Measurements from ENCODE around the gene TNS4. TPM values are rescaled to one million over a fixed set of nuclear protein-coding genes. Genes with fewer than 3 reads are reported as not detected.

Gene TNS4
- polyA plus RNA-seq, 4 donors = 3.0 TPM; not detected in 3

DNA sequence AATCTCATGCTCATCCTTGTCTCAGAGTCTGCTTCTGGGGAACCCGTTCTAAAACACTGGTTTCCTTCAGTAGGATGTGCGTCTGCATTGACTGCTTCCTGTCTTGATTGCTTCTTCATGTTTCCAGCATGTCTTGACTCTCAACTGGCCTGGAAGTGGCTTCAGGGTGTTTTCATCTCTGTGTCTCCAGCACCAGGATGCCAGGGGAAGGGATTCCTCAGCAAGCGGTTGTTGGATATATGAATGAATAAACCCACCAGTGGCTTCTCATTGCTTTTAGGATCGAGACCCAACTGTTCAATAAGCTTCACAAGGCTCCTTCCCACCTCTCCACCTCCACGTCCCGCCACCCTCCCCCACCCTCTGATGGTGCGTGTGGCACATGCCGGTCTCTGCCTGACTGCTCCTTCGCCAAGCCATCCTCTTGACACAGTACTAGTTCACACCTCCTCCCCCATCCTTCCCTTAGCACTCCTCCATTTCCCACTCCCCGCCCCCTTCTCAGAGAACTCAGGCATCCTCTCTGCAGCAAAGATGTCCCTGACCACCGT, 14.1 kb upstream of the TNS4 start:
- Histone ChIP-seq H3K4me3 (ENCODE audit: low read depth in 1 of 3, low read length in 3 of 3) (no peak overlapping the region), H3K4me1 (ENCODE audit: control insufficient read depth in 3 of 3, insufficient read depth in 2 of 3, low read depth in 1 of 3, low read length in 2 of 3) (peaks cover 3 to 6% (median 5%) of the 10 kb centered on the region in 3 donors), H3K9me3 (ENCODE audit: control insufficient read depth in 2 of 2, insufficient read depth in 1 of 2, low read depth in 1 of 2, low read length in 1 of 2) (no peaks in the 10 kb centered on the region), H3K36me3 (ENCODE audit: control insufficient read depth in 3 of 3, insufficient read depth in 2 of 3, low read depth in 1 of 3, low read length in 3 of 3) (no peaks in the 10 kb centered on the region), H3K27me3 (ENCODE audit: control insufficient read depth in 3 of 3, insufficient read depth in 3 of 3, low read length in 3 of 3) (no peaks in the 10 kb centered on the region), H3K27ac (ENCODE audit: low read depth in 1 of 3, low read length in 2 of 3) (no peak overlapping the region)
- FAIRE-seq (no peak), DNase-seq (no peak)
- WGBS, 3 donors = 67 to 88% (median 72%) methylated on average over 11 of the region's 11 CpGs

DNA sequence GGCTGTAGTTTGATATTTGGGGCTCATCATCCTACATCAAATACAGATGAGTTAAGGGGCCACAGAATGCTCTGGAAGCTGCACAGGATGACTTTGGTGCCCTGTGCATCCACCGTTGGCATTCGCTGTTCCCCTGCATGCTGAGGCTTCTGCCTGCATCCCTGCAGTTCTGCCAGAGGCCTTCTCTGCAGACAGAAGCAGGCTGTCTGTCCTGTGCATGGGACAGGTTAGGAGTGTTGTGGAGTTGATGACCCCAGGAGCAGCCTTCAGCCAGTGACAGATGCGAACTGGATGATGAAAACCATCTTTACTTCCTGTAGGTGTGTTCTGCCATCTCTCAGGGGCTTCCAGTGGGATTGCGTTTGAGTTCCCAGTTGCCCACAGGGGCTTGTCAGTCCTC, 13.6 kb upstream of the TNS4 start:
- Histone ChIP-seq H3K36me3 (ENCODE audit: control insufficient read depth in 3 of 3, insufficient read depth in 2 of 3, low read depth in 1 of 3, low read length in 3 of 3) (no peaks in the 10 kb centered on the region), H3K27ac (ENCODE audit: low read depth in 1 of 3, low read length in 2 of 3) (no peak overlapping the region), H3K4me1 (ENCODE audit: control insufficient read depth in 3 of 3, insufficient read depth in 2 of 3, low read depth in 1 of 3, low read length in 2 of 3) (peaks cover 3 to 6% (median 5%) of the 10 kb centered on the region in 3 donors), H3K27me3 (ENCODE audit: control insufficient read depth in 3 of 3, insufficient read depth in 3 of 3, low read length in 3 of 3) (no peaks in the 10 kb centered on the region), H3K4me3 (ENCODE audit: low read depth in 1 of 3, low read length in 3 of 3) (no peak overlapping the region), H3K9me3 (ENCODE audit: control insufficient read depth in 2 of 2, insufficient read depth in 1 of 2, low read depth in 1 of 2, low read length in 1 of 2) (no peaks in the 10 kb centered on the region)
- FAIRE-seq (no peak), DNase-seq (no peak)
- 86 to 92% (median 89%) methylated on average over 4 of the region's 4 CpGs for WGBS, 3 donors

DNA sequence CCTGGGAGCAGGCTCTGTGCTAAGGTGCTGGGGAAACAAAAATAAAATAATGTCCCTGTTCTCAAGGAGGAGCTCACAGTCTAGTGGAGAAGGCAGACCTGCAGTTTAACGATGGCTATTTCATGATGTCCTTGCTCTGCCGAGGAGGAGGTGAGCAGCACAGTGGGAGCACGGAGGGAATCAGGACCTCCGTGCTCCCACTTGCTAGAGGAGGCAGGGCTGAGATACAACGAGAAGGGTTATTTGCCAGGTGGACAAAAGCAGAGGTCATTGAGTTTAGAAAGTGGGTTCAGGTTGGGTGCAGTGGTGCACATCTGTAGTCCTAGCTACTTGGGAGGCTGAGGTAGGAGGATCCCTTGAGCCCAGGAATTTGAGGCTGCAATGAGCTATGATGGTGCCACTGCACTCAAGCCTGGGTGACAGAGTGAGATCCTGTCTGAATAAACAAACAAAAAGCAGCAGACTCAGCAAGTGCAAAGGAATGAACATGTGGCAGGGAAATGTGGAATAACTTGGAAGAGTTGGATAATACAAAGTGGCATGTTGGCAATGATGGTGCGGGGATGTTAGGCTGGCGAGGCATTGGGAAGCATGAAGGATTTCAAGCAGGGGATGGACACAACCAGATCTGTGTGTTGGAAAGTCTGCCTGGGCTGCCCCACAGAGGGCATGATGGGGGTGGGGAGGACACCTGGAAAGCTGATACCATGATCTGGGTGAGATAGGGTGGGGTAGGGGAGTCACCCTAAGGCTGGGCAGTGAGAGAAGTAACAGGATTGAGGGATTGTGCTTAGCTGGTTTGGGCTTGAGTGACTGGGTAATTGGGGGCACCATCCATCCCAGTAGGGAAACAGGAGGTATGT, 12.8 kb upstream of the TNS4 start:
- DNase-seq (no peak), FAIRE-seq (no peak)
- Histone ChIP-seq H3K36me3 (ENCODE audit: control insufficient read depth in 3 of 3, insufficient read depth in 2 of 3, low read depth in 1 of 3, low read length in 3 of 3) (no peaks in the 10 kb centered on the region), H3K9me3 (ENCODE audit: control insufficient read depth in 2 of 2, insufficient read depth in 1 of 2, low read depth in 1 of 2, low read length in 1 of 2) (no peaks in the 10 kb centered on the region), H3K4me1 (ENCODE audit: control insufficient read depth in 3 of 3, insufficient read depth in 2 of 3, low read depth in 1 of 3, low read length in 2 of 3) (peaks cover 3 to 6% (median 5%) of the 10 kb centered on the region in 3 donors), H3K27me3 (ENCODE audit: control insufficient read depth in 3 of 3, insufficient read depth in 3 of 3, low read length in 3 of 3) (no peaks in the 10 kb centered on the region), H3K27ac (ENCODE audit: low read depth in 1 of 3, low read length in 2 of 3) (no peak overlapping the region), H3K4me3 (ENCODE audit: low read depth in 1 of 3, low read length in 3 of 3) (no peak overlapping the region)
- WGBS, 3 donors = 88 to 95% (median 94%) methylated on average over 7 of the region's 7 CpGs

DNA sequence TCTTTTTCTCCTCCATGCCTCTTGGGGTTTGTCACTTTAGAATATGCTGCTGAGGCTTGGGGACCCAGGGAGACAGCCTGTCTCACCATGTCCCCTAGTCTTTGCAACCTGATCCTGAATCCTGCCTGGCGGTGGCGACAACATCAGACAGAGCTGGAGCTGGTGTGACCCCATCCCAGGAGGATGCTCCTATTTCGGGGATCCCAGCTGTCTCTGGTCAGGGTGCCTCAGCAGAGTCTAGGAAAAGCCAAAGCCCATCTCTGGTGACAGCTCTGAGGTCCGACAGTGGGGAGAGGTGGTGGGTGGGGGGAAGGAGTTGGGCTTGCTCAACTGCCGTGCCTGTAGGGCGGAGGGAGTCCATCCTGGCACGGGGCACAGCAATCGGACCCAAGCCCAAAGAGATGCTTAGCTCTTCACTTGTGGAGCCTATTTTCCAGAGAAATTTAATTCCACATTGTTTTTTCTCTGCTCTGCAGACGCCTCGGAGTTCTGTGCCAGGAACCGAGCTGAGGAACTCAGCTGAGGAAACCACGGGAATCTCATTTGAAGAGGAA, 10.3 kb upstream of the TNS4 start:
- WGBS, 3 donors = 75 to 91% (median 88%) methylated on average over 12 of the region's 12 CpGs
- DNase-seq (no peak), FAIRE-seq (no peak)
- no peak overlapping the region for H3K27ac ChIP-seq (ENCODE audit: low read depth in 1 of 3, low read length in 2 of 3)
- H3K27me3 ChIP-seq (ENCODE audit: control insufficient read depth in 3 of 3, insufficient read depth in 3 of 3, low read length in 3 of 3) = no peaks in the 10 kb centered on the region
- no peak overlapping the region for H3K4me3 ChIP-seq (ENCODE audit: low read depth in 1 of 3, low read length in 3 of 3)
- H3K9me3 ChIP-seq (ENCODE audit: control insufficient read depth in 2 of 2, insufficient read depth in 1 of 2, low read depth in 1 of 2, low read length in 1 of 2) = no peaks in the 10 kb centered on the region
- peaks cover 0 to 5% (median 4%) of the 10 kb centered on the region in 3 donors for H3K4me1 ChIP-seq (ENCODE audit: control insufficient read depth in 3 of 3, insufficient read depth in 2 of 3, low read depth in 1 of 3, low read length in 2 of 3)
- H3K36me3 ChIP-seq (ENCODE audit: control insufficient read depth in 3 of 3, insufficient read depth in 2 of 3, low read depth in 1 of 3, low read length in 3 of 3) = no peaks in the 10 kb centered on the region

DNA sequence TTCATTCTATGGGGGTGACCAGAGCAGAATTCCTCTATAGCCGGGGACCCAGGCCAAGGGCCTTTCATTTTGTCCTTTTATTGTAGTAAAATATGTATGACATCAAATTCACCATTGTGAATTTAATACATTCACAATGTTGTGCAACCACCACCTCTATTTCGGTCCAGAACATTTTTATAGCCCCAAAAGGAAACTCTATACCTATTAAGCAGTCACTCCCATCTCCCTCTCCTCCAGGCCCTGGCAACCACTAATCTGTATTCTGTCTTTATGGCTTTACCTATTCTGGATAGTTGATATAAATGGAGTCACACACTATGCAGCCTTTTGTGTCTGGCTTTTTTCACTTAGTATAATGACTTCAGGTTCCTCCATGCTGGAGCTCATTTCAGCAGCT, 9.7 kb upstream of the TNS4 start:
- DNase-seq = no peak
- no peak overlapping the region for H3K4me3 ChIP-seq (ENCODE audit: low read depth in 1 of 3, low read length in 3 of 3)

DNA sequence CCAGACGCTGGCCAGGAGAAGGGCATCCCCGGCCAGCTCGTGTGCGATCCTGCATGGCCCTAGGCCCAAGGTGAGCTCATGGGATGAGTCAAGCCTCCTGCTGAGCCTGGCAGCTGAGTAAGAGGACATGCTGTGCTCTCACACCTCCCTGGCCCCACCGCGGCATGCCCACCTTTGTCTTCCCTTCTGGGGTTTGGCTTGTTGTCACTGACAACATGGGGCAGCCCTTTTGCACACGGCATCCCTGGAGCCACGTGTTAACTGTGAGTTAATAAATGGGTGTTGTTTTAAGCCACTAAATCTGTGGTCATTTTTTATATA, 8.9 kb upstream of the TNS4 start:
- Histone ChIP-seq H3K9me3 (ENCODE audit: control insufficient read depth in 2 of 2, insufficient read depth in 1 of 2, low read depth in 1 of 2, low read length in 1 of 2) (no peaks in the 10 kb centered on the region), H3K4me3 (ENCODE audit: low read depth in 1 of 3, low read length in 3 of 3) (no peak overlapping the region), H3K36me3 (ENCODE audit: control insufficient read depth in 3 of 3, insufficient read depth in 2 of 3, low read depth in 1 of 3, low read length in 3 of 3) (no peaks in the 10 kb centered on the region), H3K27ac (ENCODE audit: low read depth in 1 of 3, low read length in 2 of 3) (no peak overlapping the region), H3K4me1 (ENCODE audit: control insufficient read depth in 3 of 3, insufficient read depth in 2 of 3, low read depth in 1 of 3, low read length in 2 of 3) (no peaks in the 10 kb centered on the region), H3K27me3 (ENCODE audit: control insufficient read depth in 3 of 3, insufficient read depth in 3 of 3, low read length in 3 of 3) (no peaks in the 10 kb centered on the region)
- no peak for FAIRE-seq
- DNase-seq = no peak
- WGBS, 3 donors = 79 to 86% (median 84%) methylated on average over 8 of the region's 8 CpGs

More for the DNA sequence above, 9.7 kb upstream of the TNS4 start:
- peaks cover 0 to under 1% (median 0%) of the 10 kb centered on the region in 3 donors for H3K4me1 ChIP-seq (ENCODE audit: control insufficient read depth in 3 of 3, insufficient read depth in 2 of 3, low read depth in 1 of 3, low read length in 2 of 3)
- no peaks in the 10 kb centered on the region for H3K27me3 ChIP-seq (ENCODE audit: control insufficient read depth in 3 of 3, insufficient read depth in 3 of 3, low read length in 3 of 3)
- no peak for FAIRE-seq
- H3K27ac ChIP-seq (ENCODE audit: low read depth in 1 of 3, low read length in 2 of 3) = no peak overlapping the region
- WGBS, 3 donors = 70 to 87% (median 81%) methylated on average over 2 of the region's 2 CpGs
- no peaks in the 10 kb centered on the region for H3K36me3 ChIP-seq (ENCODE audit: control insufficient read depth in 3 of 3, insufficient read depth in 2 of 3, low read depth in 1 of 3, low read length in 3 of 3)
- H3K9me3 ChIP-seq (ENCODE audit: control insufficient read depth in 2 of 2, insufficient read depth in 1 of 2, low read depth in 1 of 2, low read length in 1 of 2) = no peaks in the 10 kb centered on the region

DNA sequence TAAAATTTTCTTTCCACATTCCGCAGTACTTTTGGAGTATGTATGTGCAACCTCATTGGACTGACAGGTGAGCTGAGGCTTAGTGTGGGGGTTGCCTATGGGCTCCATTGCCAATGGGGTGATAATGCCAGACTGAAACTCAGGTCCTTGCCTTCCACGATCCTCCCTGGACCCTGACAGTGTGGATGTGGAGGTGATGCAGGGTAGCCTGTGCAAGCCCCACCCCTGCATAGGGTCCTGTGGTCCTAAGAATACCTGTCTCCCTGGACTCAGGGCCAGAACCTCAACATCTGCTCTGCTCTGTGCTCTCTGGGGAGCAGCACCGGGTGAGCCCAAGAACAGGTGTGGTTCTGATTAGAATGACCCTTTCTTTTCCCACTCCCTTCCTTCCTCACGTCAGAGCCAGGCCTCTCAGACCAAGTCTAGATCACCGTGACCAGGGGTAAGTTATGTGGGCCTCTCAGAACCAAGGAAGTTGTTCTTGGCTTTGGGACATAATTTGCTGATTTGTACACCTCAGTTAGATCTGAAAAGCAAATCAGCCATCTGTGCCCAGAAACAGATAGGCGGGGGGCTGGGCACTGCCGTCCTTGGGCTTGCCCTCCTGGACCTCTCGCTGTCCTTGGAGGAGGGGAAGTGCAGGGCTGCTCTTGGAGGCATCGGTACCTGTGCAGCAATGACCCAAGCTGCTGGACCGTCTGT, 8.4 kb upstream of the TNS4 start:
- H3K4me3 ChIP-seq (ENCODE audit: low read depth in 1 of 3, low read length in 3 of 3) = no peak overlapping the region
- 84 to 90% (median 89%) methylated on average over 10 of the region's 10 CpGs for WGBS, 3 donors

DNA sequence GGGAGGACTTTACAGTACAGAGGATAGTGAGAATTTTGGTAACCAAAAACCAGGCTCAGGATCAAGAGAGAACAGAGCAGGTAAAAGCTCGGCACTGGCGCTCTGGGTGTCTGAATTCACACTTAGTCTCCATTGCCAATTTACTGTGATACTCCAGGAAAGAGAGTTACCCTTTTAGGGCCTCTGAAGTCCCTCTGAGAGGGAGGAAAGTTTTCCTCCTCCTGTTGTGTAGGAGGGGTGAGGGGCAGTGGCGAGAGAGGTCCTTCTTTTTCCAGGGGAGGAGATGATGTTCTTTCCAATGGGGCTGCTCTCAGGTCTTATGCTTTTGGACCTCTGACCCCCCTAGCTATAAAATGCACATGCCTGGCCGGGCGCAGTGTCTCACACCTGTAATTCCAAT, 5.4 kb upstream of the TNS4 start:
- Histone ChIP-seq H3K27me3 (ENCODE audit: control insufficient read depth in 3 of 3, insufficient read depth in 3 of 3, low read length in 3 of 3) (no peaks in the 10 kb centered on the region), H3K4me3 (ENCODE audit: low read depth in 1 of 3, low read length in 3 of 3) (no peak overlapping the region), H3K36me3 (ENCODE audit: control insufficient read depth in 3 of 3, insufficient read depth in 2 of 3, low read depth in 1 of 3, low read length in 3 of 3) (no peaks in the 10 kb centered on the region), H3K4me1 (ENCODE audit: control insufficient read depth in 3 of 3, insufficient read depth in 2 of 3, low read depth in 1 of 3, low read length in 2 of 3) (no peaks in the 10 kb centered on the region), H3K9me3 (ENCODE audit: control insufficient read depth in 2 of 2, insufficient read depth in 1 of 2, low read depth in 1 of 2, low read length in 1 of 2) (no peaks in the 10 kb centered on the region), H3K27ac (ENCODE audit: low read depth in 1 of 3, low read length in 2 of 3) (no peak overlapping the region)
- no peak for DNase-seq
- 71 to 79% (median 78%) methylated on average over 5 of the region's 5 CpGs for WGBS, 3 donors
- FAIRE-seq = no peak

More for the DNA sequence above, 8.4 kb upstream of the TNS4 start:
- no peaks in the 10 kb centered on the region for H3K27me3 ChIP-seq (ENCODE audit: control insufficient read depth in 3 of 3, insufficient read depth in 3 of 3, low read length in 3 of 3)
- FAIRE-seq = no peak
- no peaks in the 10 kb centered on the region for H3K9me3 ChIP-seq (ENCODE audit: control insufficient read depth in 2 of 2, insufficient read depth in 1 of 2, low read depth in 1 of 2, low read length in 1 of 2)
- no peak overlapping the region for H3K27ac ChIP-seq (ENCODE audit: low read depth in 1 of 3, low read length in 2 of 3)
- no peaks in the 10 kb centered on the region for H3K4me1 ChIP-seq (ENCODE audit: control insufficient read depth in 3 of 3, insufficient read depth in 2 of 3, low read depth in 1 of 3, low read length in 2 of 3)
- no peaks in the 10 kb centered on the region for H3K36me3 ChIP-seq (ENCODE audit: control insufficient read depth in 3 of 3, insufficient read depth in 2 of 3, low read depth in 1 of 3, low read length in 3 of 3)
- DNase-seq = no peak
